GM12892 (cell line): ENCODE data around the gene USP5.
"Not testable (repeated sequence)": the region's sequence is repeated elsewhere in the genome, so short reads cannot be mapped to it uniquely, and the experiment has no call there.

Experiments used
- POLR2A ChIP-seq: IDR thresholded peaks from 2 replicates; pipeline ENCODE4 v1.6.1; 2011; ENCODE audit warnings: low read depth, low read length, control low read depth
- POLR2AphosphoS5 ChIP-seq: IDR thresholded peaks from 2 replicates; pipeline ENCODE4 v1.6.1; 2011; ENCODE audit warnings: low read depth, low read length, control low read depth
- TAF1 ChIP-seq: IDR thresholded peaks from 2 replicates; pipeline ENCODE4 v1.6.1; 2011; ENCODE audit warnings: low read depth, mild to moderate bottlenecking, control low read depth, low read length, borderline replicate concordance

GRCh38 chr12:6886206-6886999 lies 34.5 kb downstream of the USP5 start:
- not testable (repeated sequence) for TF ChIP-seq POLR2A, POLR2AphosphoS5, TAF1
